ENCODE results near the gene DRC1. TPM values are rescaled to one million over a fixed set of nuclear protein-coding genes. Genes with fewer than 3 reads are reported as not detected.

The DRC1 gene
- total and polyA plus RNA-seq, 12 donors, result 0.10 to 0.56 (median 0.14) TPM; not detected in 7

- H3K27ac ChIP-seq, result no peak overlapping the region
- 80 to 96% (median 94%) methylated on average over 4 to 8 of the region's 8 CpGs for WGBS, 4 donors
These were observed 93.2 kb downstream of the DRC1 start for GRCh38 chr2:26494891-26495290.

DNA sequence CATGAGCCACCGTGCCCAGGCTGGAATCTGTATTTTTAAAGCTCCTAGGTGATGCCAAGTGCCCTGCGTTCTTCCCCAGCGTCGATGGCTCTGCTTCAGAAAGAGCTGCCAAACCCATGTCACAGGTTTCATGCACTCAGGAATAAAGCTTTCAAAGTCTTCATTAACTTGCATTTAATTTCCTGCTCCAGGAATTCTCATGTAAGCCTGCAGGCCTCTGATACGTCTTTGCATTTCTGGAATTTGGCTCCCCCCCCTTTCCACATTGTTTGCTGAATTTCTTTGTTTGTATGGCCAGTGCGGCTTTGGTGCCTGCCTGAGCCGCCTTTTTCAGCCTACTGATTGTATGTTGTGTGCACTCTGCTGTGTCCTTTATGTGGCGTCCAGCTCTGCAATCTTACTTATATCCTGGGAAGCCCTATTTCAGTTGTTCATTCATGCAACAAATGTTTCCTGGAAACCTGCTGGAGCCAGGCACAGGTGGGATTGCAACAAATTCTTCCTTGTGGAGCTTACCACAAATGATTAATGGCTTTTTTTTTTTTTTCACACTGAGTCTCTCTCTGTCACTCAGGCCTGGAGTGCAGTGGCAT lies 94.1 kb downstream of the DRC1 start:
- Histone ChIP-seq H3K4me3 (no peak overlapping the region), H3K27ac (no peak overlapping the region), H3K36me3 (replicated peaks in 1 of 2) (no peaks in the 10 kb centered on the region), H3K27me3 (no peaks in the 10 kb centered on the region), H3K4me1 (replicated peaks in 1 of 2) (no peaks in the 10 kb centered on the region), H3K9me3 (replicated peaks in 1 of 3) (no peaks in the 10 kb centered on the region)
- no peak for DNase-seq
- 90 to 94% (median 92%) methylated on average over 8 of the region's 8 CpGs for WGBS, 4 donors
- intact Hi-C loops (cut with DNase I), result no loop called here
- no peak for TF ChIP-seq POLR2A (IDR thresholded peaks at IDR 0.05)
- TF ChIP-seq CTCF (IDR thresholded peaks at IDR 0.05), result no peak

More at GRCh38 chr2:26494891-26495290, 93.2 kb downstream of the DRC1 start:
- Histone ChIP-seq H3K27me3 (no peaks in the 10 kb centered on the region), H3K4me1 (replicated peaks in 1 of 2) (no peaks in the 10 kb centered on the region), H3K9me3 (replicated peaks in 1 of 3) (no peaks in the 10 kb centered on the region), H3K4me3 (no peak overlapping the region), H3K36me3 (replicated peaks in 1 of 2) (no peaks in the 10 kb centered on the region)
- TF ChIP-seq CTCF (IDR thresholded peaks at IDR 0.05) (no peak), POLR2A (IDR thresholded peaks at IDR 0.05) (no peak)
- no peak for DNase-seq
- intact Hi-C loops (cut with DNase I), result no loop called here

- H3K4me1 ChIP-seq (replicated peaks in 1 of 2), result peaks cover 0 to 11% of the 10 kb centered on the region in 2 donors
- H3K4me3 ChIP-seq, result no peak overlapping the region
- intact Hi-C loops (cut with DNase I), result loop anchor here in 1 of 2 donors (10.0 kb wide), 1 partner anchor 244 kb away; no protein-coding TSS in a partner anchor
- 66 to 85% (median 75%) methylated on average over 4 of the region's 4 CpGs for WGBS, 4 donors
- H3K27me3 ChIP-seq, result no peaks in the 10 kb centered on the region
- no peaks in the 10 kb centered on the region for H3K36me3 ChIP-seq (replicated peaks in 1 of 2)
- no peaks in the 10 kb centered on the region for H3K9me3 ChIP-seq (replicated peaks in 1 of 3)
- DNase-seq, result no peak
- TF ChIP-seq POLR2A (IDR thresholded peaks at IDR 0.05), result no peak
- no peak for TF ChIP-seq CTCF (IDR thresholded peaks at IDR 0.05)
- H3K27ac ChIP-seq, result no peak overlapping the region
These were observed 98.7 kb downstream of the DRC1 start for GRCh38 chr2:26500406-26500805.

- peak overlapping the region in 1 of 4 donors; percentile 40 for H3K4me3 ChIP-seq
- intact Hi-C loops (cut with DNase I), result loop anchor here in 1 of 2 donors (10.0 kb wide), 1 partner anchor 241 kb away; no protein-coding TSS in a partner anchor
- DNase-seq, result peak; percentile 77 to 89 (median 80)
These were observed 101.6 kb downstream of the DRC1 start for GRCh38 chr2:26503231-26503880.

More at GRCh38 chr2:26503231-26503880, 101.6 kb downstream of the DRC1 start:
- Histone ChIP-seq H3K27me3 (no peaks in the 10 kb centered on the region), H3K27ac (peak overlapping the region in 1 of 5 donors; percentile 6), H3K36me3 (replicated peaks in 1 of 2) (no peaks in the 10 kb centered on the region), H3K9me3 (replicated peaks in 1 of 3) (no peaks in the 10 kb centered on the region), H3K4me1 (replicated peaks in 1 of 2) (peaks cover 0 to 11% of the 10 kb centered on the region in 2 donors)
- 4 to 14% (median 8%) methylated on average over 21 to 41 of the region's 41 CpGs for WGBS, 4 donors
- TF ChIP-seq POLR2A (IDR thresholded peaks at IDR 0.05), result no peak
- TF ChIP-seq CTCF (IDR thresholded peaks at IDR 0.05), result peak; percentile 81 to 95 (median 88)
